ENCODE measurements around the gene MSI2.

Gene MSI2

DNA sequence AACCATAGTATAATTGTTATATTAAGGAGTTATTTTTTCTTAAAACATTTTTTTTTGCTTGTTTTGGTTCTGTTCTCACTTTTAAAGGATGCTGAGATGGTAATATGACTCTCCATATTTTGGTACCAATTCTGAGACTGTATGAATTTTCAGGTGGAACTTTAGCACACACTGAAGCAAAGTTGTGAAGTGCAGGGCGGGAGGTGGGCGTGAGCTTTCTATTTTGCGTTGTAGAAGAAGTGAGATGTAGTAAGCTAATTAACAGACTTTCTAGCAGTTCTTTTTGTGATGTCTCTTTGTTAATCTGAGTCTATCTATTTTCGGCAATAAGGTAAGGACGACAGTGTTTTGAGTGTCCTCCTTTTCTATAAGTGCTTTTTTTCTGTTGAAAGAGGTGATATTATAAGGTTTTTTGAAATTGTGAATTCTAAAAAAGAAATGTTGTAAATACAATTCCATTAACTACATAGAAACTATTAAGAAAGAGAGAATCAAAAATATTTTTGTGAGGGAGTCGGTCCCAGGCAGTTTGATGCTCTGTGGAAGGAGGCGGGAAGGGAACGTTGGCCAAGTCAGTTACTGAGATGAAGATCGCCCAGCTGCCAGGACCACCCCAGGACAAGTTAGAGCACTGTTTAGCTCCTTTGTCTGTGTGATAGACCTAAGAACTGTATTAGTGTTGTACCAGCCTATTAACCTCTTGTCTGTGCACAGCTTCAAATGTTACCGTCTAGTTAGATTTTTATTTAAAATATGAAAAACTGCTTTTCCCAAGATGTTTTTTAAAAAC, 423.8 kb downstream of the MSI2 start:
- no peak for FAIRE-seq

DNA sequence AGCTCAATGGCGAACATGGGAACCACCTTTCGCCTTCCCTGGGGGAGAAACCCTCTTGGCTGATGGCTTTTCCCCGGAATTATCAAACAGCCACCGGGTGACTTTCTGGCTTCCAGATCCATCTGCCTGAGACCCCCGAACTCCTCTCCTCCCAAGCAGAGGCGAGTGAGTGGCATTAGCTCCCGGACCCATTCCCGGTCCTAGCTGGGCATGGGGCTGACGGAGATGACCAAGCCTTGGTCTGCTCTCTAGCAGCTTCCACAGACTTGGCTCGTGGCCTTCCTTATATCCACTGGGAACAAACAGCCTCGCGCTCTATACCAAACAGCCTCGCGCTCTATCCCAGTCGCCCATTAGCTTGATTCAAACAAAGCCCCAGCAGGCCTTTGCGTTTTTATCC, 426.4 kb downstream of the MSI2 start:
- FAIRE-seq = no peak

GRCh38 chr17:57684711-57685498, 428.6 kb downstream of the MSI2 start:
- no peak for FAIRE-seq

DNA sequence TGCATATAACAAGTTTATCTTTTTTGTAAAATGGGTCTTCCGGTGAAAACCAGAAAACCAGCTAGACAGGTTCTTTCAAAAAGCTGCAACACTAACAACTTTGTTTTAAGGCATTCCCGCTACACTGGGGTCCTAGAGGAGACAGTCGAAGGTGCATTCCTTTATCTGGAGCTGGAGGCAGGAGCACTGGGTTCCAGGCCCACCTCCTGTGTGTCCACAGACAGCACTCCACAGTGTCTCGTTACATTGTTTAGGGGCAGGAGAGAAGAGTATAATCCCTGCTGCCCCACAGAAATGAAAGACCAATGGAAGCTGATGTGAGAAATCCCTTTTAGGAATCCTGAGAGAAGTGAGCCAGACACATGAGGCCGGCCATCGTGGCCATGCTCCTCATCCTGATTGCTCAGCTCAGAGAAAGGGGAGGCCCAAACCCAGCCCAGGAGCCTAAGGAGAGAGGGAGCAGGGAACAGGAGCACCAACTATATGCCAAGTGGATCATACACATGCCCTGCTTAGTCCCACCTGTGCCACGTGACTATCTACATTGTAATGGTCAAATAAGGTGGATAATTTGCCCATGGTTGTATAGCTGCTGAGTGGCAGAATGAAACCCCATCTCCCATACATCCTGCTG, 429.3 kb downstream of the MSI2 start:
- FAIRE-seq = no peak

DNA sequence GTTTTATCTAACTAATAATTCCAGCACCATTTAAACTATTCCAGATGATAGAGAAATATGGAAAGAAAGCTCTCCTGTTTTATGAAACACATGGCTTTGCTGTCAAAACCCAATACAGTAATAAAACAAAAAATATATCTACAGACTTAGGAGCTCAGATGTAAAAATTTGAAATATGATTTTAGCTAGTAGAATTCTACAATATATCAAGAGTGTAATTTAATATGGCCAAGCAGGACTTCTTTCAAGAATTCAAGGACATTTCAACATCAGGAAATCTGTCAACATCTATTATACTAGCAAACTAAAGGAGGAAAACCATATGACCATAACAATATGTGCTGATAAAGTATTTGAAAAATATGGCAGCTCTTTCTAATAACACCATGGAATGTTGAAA, 431.3 kb downstream of the MSI2 start:
- FAIRE-seq = no peak

- no peak for FAIRE-seq
Measured at GRCh38 chr17:57689254-57689653, 432.9 kb downstream of the MSI2 start.

GRCh38 chr17:57691939-57692338, 435.6 kb downstream of the MSI2 start:
- peak; percentile 41 for FAIRE-seq

GRCh38 chr17:57692770-57693169, 436.4 kb downstream of the MSI2 start:
- no peak for FAIRE-seq

GRCh38 chr17:57694051-57694450, 437.7 kb downstream of the MSI2 start:
- no peak for FAIRE-seq

- FAIRE-seq = no peak
Measured at GRCh38 chr17:57696050-57696449, 439.7 kb downstream of the MSI2 start.

DNA sequence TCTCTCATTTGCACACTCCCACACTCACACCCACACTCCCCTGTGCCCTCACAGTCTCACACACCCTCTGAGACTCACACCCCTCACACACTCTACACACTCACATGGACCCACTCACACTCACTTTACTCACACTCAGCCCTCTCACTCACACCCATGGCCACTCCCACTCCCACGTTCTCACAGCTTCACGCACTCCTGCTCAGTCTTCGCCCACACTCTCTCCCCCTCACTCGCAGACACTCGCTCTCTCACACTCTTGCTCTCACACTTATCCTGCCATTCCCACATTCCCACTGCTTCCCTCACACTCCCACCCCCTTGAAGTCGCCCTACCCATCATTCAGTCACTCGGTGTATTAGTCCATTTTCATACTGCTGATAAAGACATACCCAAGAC, 440.9 kb downstream of the MSI2 start:
- FAIRE-seq = no peak

GRCh38 chr17:57697891-57698711, 441.8 kb downstream of the MSI2 start:
- FAIRE-seq = no peak

DNA sequence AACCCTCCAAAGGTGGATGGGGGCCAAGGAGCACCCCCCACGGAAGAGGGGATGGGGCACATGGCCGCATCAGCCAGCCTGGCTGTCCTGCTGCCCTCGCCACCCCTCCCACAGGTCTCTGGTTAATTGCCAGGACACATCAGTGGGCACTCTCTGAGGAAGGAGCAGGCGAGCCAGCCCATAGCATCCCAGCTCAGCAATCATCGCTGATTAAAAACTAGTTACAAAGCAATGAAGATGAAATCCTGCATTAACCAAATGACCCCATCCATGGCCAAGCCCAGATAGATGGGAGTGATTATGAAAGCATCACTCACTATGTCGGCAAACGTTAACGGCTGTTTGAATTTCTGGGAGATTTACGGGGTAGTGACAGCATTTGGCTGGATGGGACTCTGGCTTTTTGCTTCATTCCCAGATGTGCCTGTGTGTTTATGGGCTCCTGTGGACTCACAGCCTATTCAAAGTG, 443.5 kb downstream of the MSI2 start:
- no peak for FAIRE-seq

DNA sequence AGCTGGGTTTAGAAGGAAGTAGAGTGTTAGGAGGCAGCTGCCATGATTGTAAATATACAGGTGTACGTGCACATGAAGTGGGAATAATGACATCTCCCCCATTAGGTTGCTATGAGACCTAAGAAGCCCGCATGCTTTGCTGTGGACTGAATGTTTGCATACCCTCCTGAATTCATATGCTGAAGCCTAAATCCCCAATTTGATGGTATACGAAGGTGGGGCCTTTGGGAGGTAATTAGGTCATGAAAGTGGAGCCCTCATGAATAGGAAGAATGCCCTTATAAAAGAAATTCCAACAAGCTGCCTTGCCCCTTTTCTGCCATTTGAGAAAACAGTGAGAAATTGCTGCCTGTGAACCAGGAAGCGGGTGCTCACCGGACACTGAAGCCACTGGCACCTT, 444.8 kb downstream of the MSI2 start:
- FAIRE-seq = no peak

DNA sequence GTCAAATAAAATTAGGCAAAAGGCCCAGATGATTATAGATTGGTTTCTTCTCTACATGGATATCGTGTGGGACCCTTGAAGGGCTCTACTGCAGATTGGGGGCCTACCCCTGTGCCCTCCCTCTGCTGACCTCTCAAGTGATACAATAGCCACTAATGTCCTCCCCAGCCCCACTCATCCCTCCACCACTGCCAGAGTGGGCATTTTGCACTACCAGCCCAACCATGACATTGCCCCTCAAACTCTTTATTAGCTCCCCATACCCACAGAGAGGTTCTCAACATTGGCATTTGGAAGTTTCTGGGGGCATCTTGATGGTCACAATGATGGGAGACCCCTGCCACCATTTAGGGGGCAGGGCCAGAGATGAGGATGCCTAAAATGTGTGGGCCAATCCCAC, 446.9 kb downstream of the MSI2 start:
- no peak for FAIRE-seq

- no peak for FAIRE-seq
Measured at GRCh38 chr17:57704448-57704847, 448.1 kb downstream of the MSI2 start.

DNA sequence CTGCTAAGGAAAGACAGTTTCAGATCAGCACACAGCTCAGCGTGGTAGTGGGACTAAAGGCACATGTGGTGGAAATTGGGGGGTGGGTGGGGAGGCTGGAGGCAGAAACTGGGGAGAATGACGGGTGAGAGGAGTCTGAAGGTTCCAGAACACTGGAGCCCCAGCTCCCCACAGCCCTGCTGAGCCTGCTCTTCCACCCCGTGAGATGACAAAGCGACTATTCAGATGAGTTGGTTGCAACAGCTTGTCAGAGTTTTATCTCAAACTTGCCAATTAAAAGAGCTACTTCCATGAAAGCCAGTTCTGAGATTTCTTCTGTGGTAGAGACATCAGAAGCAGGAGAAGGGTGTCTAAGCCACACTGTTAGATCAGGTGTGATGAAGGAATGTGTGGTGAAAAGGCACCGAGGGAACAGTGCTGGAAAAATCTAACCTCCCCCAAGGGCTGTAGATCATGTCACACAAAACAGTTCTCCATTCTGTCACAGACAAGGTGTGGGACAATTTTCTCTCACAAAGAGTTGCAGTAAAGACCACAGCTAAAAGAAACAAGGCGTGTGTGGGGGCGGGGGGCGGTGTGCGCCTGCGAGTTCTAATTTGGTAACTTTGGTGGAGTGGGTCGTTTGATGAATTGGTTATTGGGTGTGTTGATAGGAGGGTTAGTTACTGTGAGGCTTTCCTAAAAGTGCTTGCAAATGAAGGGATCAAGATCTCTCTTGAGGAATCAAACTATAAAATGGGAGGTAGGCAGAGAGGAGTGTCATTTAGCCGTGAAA, 449.8 kb downstream of the MSI2 start:
- no peak for FAIRE-seq

DNA sequence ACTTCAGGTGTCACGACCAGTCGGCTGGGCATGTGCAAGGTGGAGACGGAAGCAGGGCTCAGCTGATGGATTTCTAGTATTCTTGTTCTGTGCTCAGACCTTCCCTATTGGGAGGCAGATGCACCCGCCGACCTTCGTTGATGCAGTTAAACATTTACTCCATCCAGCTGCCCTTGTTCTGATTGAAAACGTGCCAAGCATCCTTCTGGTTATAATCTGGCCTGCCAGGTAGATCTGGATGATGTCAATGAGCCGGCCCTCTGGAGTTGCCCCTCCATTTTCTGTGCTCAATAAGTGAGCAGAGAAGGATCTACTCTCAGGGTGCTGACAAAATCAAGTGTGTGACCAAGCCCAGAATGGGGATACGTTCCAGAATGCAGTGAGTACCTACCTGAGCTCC, 450.4 kb downstream of the MSI2 start:
- no peak for FAIRE-seq

DNA sequence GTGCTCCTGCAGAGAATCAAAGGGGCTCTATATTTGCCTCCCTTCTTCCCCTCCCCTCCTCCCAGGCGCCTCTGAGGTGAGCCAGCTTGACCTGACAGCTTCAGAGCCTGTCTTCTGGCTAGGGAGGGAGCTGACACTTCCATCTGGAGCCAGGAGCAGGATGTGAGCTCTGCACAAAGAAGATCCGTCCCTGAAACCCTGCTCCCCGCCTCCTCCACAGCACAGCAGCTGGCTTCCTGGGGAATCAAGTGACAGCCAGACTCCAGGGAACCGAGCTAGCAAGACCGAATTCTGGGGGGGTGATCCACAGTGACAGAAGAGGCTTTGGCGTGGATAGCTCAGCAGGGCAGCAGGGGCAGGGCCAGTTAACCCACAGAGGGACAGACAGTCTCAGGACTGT, 451.6 kb downstream of the MSI2 start:
- no peak for FAIRE-seq

- no peak for FAIRE-seq
Measured at GRCh38 chr17:57708410-57708809, 452.1 kb downstream of the MSI2 start.

- FAIRE-seq = no peak
Measured at GRCh38 chr17:57713140-57713539, 456.8 kb downstream of the MSI2 start.

GRCh38 chr17:57714665-57715180, 458.4 kb downstream of the MSI2 start:
- FAIRE-seq = peak; percentile 33

All from islet of Langerhans (tissue), 1 donor.